ENCODE data around the gene NDOR1. TPM values are rescaled to one million over a fixed set of nuclear protein-coding genes. Genes with fewer than 3 reads are reported as not detected.

Gene NDOR1
- total RNA-seq, 4 donors from 2014 or later, result 4.5 to 14.9 TPM; not detected in 2

GRCh38 chr9:137171149-137171900 is 34.2 kb upstream of the NDOR1 start:
- Histone ChIP-seq H3K4me3 (no peak overlapping the region), H3K27me3 (peaks cover 24 to 28% of the 10 kb centered on the region in 2 donors), H3K9me3 (no peaks in the 10 kb centered on the region), H3K4me1 (peaks cover 4 to 21% of the 10 kb centered on the region in 2 donors), H3K27ac (no peak overlapping the region), H3K36me3 (no peaks in the 10 kb centered on the region)
- TF ChIP-seq POLR2A (IDR thresholded peaks at IDR 0.05), result no peak
- TF ChIP-seq, protein P1, sequence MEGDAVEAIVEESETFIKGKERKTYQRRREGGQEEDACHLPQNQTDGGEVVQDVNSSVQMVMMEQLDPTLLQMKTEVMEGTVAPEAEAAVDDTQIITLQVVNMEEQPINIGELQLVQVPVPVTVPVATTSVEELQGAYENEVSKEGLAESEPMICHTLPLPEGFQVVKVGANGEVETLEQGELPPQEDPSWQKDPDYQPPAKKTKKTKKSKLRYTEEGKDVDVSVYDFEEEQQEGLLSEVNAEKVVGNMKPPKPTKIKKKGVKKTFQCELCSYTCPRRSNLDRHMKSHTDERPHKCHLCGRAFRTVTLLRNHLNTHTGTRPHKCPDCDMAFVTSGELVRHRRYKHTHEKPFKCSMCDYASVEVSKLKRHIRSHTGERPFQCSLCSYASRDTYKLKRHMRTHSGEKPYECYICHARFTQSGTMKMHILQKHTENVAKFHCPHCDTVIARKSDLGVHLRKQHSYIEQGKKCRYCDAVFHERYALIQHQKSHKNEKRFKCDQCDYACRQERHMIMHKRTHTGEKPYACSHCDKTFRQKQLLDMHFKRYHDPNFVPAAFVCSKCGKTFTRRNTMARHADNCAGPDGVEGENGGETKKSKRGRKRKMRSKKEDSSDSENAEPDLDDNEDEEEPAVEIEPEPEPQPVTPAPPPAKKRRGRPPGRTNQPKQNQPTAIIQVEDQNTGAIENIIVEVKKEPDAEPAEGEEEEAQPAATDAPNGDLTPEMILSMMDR (IDR thresholded peaks at IDR 0.05), result no peak
- intact Hi-C loops (cut with DNase I; ENCODE audit: low total_unique reads), result no loop called here
- DNase-seq, result no peak

DNA sequence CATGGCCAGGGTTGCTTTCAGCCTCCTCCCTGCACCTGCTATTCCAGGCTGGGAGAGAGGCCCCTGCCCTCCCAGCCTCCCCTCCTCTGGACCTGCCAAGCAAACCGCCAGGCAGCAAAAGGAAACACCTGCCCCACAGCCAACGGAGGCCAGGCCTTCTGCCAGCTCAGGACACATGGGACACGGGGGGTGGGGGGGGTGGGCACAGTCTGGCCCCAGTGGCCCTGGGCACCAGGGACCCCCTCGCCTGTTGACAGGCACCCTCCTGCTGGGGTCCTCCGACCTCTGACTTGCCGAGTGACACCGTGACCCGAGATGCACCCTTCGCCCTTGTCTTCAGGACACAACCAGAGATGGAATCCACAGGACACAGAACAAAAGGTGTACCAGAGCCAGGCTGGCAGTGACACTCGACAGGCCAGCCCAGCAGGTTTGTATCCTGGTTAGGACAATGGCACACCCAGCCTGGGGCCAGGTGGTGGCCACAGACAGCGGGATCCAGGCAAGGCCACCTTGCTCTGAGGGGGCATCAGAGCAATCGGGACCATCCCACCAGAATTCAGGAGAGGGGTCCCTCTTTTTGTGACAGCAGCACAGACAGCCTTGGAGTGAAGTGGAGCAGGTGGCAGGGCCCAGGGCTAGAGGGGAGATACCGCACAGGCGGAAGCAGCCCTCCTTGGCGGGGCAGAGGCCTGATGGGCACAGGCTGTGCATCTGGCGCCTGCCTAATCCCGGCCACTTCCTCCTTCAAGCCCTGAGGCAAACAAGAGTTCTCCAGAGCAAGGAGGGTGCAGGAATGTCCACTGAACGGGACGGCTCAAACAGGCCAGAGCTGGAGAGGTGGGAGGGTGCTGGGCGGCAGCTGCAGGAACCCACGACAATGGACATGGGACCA is 32.4 kb upstream of the NDOR1 start:
- no peak overlapping the region for H3K27ac ChIP-seq
- TF ChIP-seq, protein P1 (IDR thresholded peaks at IDR 0.05), result no peak
- no peak for TF ChIP-seq POLR2A (IDR thresholded peaks at IDR 0.05)

GRCh38 chr9:137173796-137174664 is 31.5 kb upstream of the NDOR1 start:
- no peaks in the 10 kb centered on the region for H3K36me3 ChIP-seq
- H3K27me3 ChIP-seq, result peaks cover 5 to 6% of the 10 kb centered on the region in 2 donors
- no peak overlapping the region for H3K27ac ChIP-seq
- no peak for TF ChIP-seq POLR2A (IDR thresholded peaks at IDR 0.05)
- TF ChIP-seq, protein P1 (IDR thresholded peaks at IDR 0.05), result no peak
- intact Hi-C loops (cut with DNase I; ENCODE audit: low total_unique reads), result no loop called here
- peaks cover 0 to 6% of the 10 kb centered on the region in 2 donors for H3K4me1 ChIP-seq
- DNase-seq, result no peak
- no peaks in the 10 kb centered on the region for H3K9me3 ChIP-seq
- no peak overlapping the region for H3K4me3 ChIP-seq

More for the DNA sequence above, 32.4 kb upstream of the NDOR1 start:
- Histone ChIP-seq H3K27me3 (peaks cover 8 to 13% of the 10 kb centered on the region in 2 donors), H3K36me3 (no peaks in the 10 kb centered on the region), H3K9me3 (no peaks in the 10 kb centered on the region), H3K4me3 (no peak overlapping the region), H3K4me1 (peaks cover 1 to 15% of the 10 kb centered on the region in 2 donors)
- intact Hi-C loops (cut with DNase I; ENCODE audit: low total_unique reads), result no loop called here
- DNase-seq, result no peak

- intact Hi-C loops (cut with DNase I; ENCODE audit: low total_unique reads), result no loop called here
- Histone ChIP-seq H3K4me1 (no peaks in the 10 kb centered on the region), H3K27ac (no peak overlapping the region), H3K4me3 (no peak overlapping the region), H3K36me3 (no peaks in the 10 kb centered on the region), H3K27me3 (peaks cover 0 to 5% of the 10 kb centered on the region in 2 donors), H3K9me3 (no peaks in the 10 kb centered on the region)
- DNase-seq, result no peak
- TF ChIP-seq, protein P1 (IDR thresholded peaks at IDR 0.05), result no peak
- TF ChIP-seq POLR2A (IDR thresholded peaks at IDR 0.05), result no peak
Observed at GRCh38 chr9:137174722-137175293, 30.7 kb upstream of the NDOR1 start.
